ENCODE results near the gene ECSCR. TPM values are rescaled to one million over a fixed set of nuclear protein-coding genes. Genes with fewer than 3 reads are reported as not detected.

ECSCR gene
- total and polyA plus RNA-seq, 2 of the 8 experiments (the other 6 are each of a cell fraction or from before 2014, with no cell fraction given): 2.7 to 7.2 TPM

DNA sequence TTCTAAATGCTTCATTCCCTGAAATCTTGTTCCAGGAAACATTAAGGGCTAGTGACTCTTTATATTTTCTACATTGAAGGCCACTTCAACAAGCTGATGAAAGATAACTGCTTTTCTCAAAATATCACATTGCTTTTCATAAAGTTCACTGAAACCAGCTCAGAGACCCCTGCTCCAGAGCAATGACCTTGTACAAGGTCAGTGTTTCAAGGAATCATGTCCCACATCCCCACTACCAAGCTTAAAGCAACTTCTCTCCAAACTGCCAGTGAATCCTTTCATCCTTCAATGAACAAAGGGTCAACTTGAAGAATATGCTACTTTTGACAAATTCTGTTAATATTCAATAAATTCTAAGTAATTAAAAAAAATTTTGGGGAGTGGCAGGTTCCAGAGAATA lies 46.7 kb downstream of the ECSCR start:
- H3K23me2 ChIP-seq (ENCODE audit: low read depth, low read length): no peaks in the 10 kb centered on the region
- no peak overlapping the region for H2AK5ac ChIP-seq (ENCODE audit: low read depth, low read length)
- H2BK15ac ChIP-seq (ENCODE audit: low read length): no peak overlapping the region
- no peak for DNase-seq (ENCODE audit: low read depth in 1 of 2, low spot score in 2 of 2)
- no peaks in the 10 kb centered on the region for H4K20me1 ChIP-seq (replicated peaks in 1 of 2; ENCODE audit: control insufficient read depth in 1 of 2, insufficient read depth in 2 of 2, low read length in 2 of 2)
- ChIA-PET CTCF (ENCODE audit: partially characterized antibody) (interaction anchor here (1.5 kb wide), 1 partner anchor 98 kb away, joined by 6 read pairs; no protein-coding TSS in a partner anchor), POLR2A (ENCODE audit: partially characterized antibody) (interaction anchor here (0.8 to 1.4 kb wide), 4 partner anchors 9 to 102 kb away, joined by 3 to 4 read pairs (median 4); no protein-coding TSS in a partner anchor)
- H4K8ac ChIP-seq (ENCODE audit: extremely low read depth, insufficient read depth, low read length): no peak overlapping the region
- no peak overlapping the region for H2AFZ ChIP-seq (ENCODE audit: low read length)
- TF ChIP-seq CTBP2 (IDR thresholded peaks at IDR 0.05; ENCODE audit: borderline replicate concordance, insufficient read depth, insufficient read length, low read length) (no peak), SP1 (IDR thresholded peaks at IDR 0.05; ENCODE audit: low read depth, low read length) (no peak), TAF1 (IDR thresholded peaks at IDR 0.05; ENCODE audit: low read depth, low read length) (no peak), TEAD4 (IDR thresholded peaks at IDR 0.05; ENCODE audit: low read depth, low read length) (no peak), SRF (IDR thresholded peaks at IDR 0.05; ENCODE audit: low read depth, low read length) (no peak), SAP30 (IDR thresholded peaks at IDR 0.05; ENCODE audit: insufficient read depth, insufficient replicate concordance, low read length) (no peak), SUZ12 (IDR thresholded peaks at IDR 0.05; ENCODE audit: low read length) (no peak), NRF1 (IDR thresholded peaks at IDR 0.05; ENCODE audit: low read depth, low read length) (no peak), RBBP5 (IDR thresholded peaks at IDR 0.05; ENCODE audit: borderline replicate concordance, low read depth, low read length) (no peak), POLR2AphosphoS5 (IDR thresholded peaks at IDR 0.05; ENCODE audit: low read depth, low read length) (no peak), JUND (IDR thresholded peaks at IDR 0.05; ENCODE audit: low read length) (no peak), KDM1A (IDR thresholded peaks at IDR 0.05; ENCODE audit: borderline replicate concordance, low read length) (no peak), HDAC2 (IDR thresholded peaks at IDR 0.05; ENCODE audit: borderline replicate concordance in 1 of 2, low read depth in 2 of 2, low read length in 2 of 2) (no peak)
- TF ChIP-seq, protein P1, sequence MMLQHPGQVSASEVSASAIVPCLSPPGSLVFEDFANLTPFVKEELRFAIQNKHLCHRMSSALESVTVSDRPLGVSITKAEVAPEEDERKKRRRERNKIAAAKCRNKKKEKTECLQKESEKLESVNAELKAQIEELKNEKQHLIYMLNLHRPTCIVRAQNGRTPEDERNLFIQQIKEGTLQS (IDR thresholded peaks at IDR 0.05; ENCODE audit: insufficient read depth, low read depth, low read length): no peak
- H4K5ac ChIP-seq (ENCODE audit: insufficient read length, low read depth, low read length): no peak overlapping the region
- H3K4me2 ChIP-seq (ENCODE audit: insufficient read depth in 1 of 2, low read depth in 2 of 2, low read length in 2 of 2): no peak overlapping the region
- no peak overlapping the region for H2BK5ac ChIP-seq (ENCODE audit: low read depth, low read length)
- no peak overlapping the region for H3K9ac ChIP-seq (replicated peaks in 1 of 4; ENCODE audit: extremely low read depth in 1 of 4, low read depth in 3 of 4, low read length in 3 of 4)
- no peak overlapping the region for H3K56ac ChIP-seq (replicated peaks; ENCODE audit: insufficient read length, low read depth, low read length)
- H2BK20ac ChIP-seq (ENCODE audit: low read length): no peak overlapping the region
- no peak overlapping the region for H3K14ac ChIP-seq (ENCODE audit: insufficient read length)
- peaks cover 4 to 9% (median 6%) of the 10 kb centered on the region in 4 experiments; a peak in 4 of 7 replicates for H3K4me1 ChIP-seq (replicated peaks in 1 of 4; ENCODE audit: control insufficient read depth in 3 of 4, insufficient read depth in 4 of 4, low read length in 3 of 4)
- H4K91ac ChIP-seq (replicated peaks; ENCODE audit: insufficient read length, low read length): no peak overlapping the region
- H3K79me1 ChIP-seq (ENCODE audit: low read depth, low read length): no peaks in the 10 kb centered on the region
- no peak overlapping the region for H3K23ac ChIP-seq (ENCODE audit: insufficient read length)
- H3K4ac ChIP-seq (replicated peaks; ENCODE audit: insufficient read length, low read depth, low read length): no peak overlapping the region
- peaks cover 2 to 21% (median 6%) of the 10 kb centered on the region in 4 experiments; a peak in 5 of 8 replicates for H3K36me3 ChIP-seq (ENCODE audit: control insufficient read depth in 2 of 4, insufficient read depth in 4 of 4, low read length in 3 of 4)
- no peak overlapping the region for H2BK12ac ChIP-seq (ENCODE audit: low read depth, low read length)
- H3K79me2 ChIP-seq (ENCODE audit: control insufficient read depth in 1 of 2, insufficient read depth in 2 of 2, low read length in 2 of 2): no peaks in the 10 kb centered on the region
- no peaks in the 10 kb centered on the region for H3K9me3 ChIP-seq (ENCODE audit: insufficient read depth in 2 of 2, low read depth in 1 of 2, low read length in 1 of 2)
- no peak for FAIRE-seq
- no peak overlapping the region for H2BK120ac ChIP-seq (replicated peaks; ENCODE audit: low read depth, low read length)
- H3K27me3 ChIP-seq (replicated peaks in 1 of 4; ENCODE audit: control insufficient read depth in 3 of 4, extremely low read depth in 1 of 4, insufficient read depth in 3 of 4, low read length in 3 of 4): no peaks in the 10 kb centered on the region
- H3K4me3 ChIP-seq (ENCODE audit: extremely low read depth in 1 of 4, insufficient read depth in 2 of 4, low read depth in 3 of 4, low read length in 4 of 4): no peak overlapping the region
- H3K27ac ChIP-seq (ENCODE audit: low read depth, low read length): no peak overlapping the region
- no peak overlapping the region for H3K18ac ChIP-seq (ENCODE audit: extremely low read depth, low read length)
